ENCODE measurements around the gene PDZD7.

DNA sequence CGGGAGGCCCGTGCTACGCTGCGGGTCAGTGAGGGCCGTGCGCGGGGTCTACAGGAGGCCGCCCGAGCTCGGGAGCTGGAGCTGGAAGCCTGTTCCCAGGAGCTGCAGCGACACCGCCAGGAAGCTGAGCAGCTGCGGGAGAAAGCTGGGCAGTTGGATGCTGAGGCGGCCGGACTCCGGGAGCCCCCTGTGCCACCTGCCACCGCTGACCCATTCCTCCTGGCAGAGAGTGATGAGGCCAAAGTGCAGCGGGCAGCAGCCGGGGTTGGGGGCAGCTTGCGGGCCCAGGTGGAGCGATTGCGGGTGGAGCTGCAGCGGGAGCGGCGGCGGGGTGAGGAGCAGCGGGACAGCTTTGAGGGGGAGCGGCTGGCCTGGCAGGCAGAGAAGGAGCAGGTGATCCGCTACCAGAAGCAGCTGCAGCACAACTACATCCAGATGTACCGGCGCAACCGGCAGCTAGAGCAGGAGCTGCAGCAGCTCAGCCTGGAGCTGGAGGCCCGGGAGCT is 24.3 kb downstream of the PDZD7 start:
- TF ChIP-seq, protein P1, sequence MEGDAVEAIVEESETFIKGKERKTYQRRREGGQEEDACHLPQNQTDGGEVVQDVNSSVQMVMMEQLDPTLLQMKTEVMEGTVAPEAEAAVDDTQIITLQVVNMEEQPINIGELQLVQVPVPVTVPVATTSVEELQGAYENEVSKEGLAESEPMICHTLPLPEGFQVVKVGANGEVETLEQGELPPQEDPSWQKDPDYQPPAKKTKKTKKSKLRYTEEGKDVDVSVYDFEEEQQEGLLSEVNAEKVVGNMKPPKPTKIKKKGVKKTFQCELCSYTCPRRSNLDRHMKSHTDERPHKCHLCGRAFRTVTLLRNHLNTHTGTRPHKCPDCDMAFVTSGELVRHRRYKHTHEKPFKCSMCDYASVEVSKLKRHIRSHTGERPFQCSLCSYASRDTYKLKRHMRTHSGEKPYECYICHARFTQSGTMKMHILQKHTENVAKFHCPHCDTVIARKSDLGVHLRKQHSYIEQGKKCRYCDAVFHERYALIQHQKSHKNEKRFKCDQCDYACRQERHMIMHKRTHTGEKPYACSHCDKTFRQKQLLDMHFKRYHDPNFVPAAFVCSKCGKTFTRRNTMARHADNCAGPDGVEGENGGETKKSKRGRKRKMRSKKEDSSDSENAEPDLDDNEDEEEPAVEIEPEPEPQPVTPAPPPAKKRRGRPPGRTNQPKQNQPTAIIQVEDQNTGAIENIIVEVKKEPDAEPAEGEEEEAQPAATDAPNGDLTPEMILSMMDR (IDR thresholded peaks at IDR 0.05), result no peak
- no peak for TF ChIP-seq POLR2A (IDR thresholded peaks at IDR 0.05)
